ENCODE results near the gene FAM114A1. TPM values are rescaled to one million over a fixed set of nuclear protein-coding genes. Genes with fewer than 3 reads are reported as not detected.

The FAM114A1 gene
- total RNA-seq, 2 donors from 2014 or later = 19.3 to 39.3 TPM

DNA sequence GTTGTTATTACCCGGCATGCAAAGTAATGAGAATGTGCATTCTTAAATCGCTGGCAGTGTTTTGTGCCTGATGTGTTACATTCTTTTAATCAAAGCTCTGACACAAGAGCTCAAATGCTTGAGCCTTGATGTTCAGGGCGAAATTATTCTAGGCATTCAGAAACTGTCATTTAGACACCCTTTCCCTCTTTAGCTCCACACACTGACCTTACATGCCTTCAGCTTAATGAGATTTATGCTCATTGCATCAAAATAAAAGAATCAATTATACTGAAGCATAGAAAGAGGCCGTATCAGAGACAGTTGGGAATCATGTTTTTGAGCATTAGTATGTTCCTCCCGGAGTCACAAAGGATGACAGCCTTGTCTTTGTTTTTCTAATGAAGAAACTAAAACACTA, 56.7 kb downstream of the FAM114A1 start:
- DNase-seq = no peak
- H3K36me3 Mint-ChIP-seq (ENCODE audit: low read depth) = peaks cover 12% of the 10 kb centered on the region
- no peak overlapping the region for H3K27ac ChIP-seq (ENCODE audit: low read depth, low read length)
- H3K4me1 ChIP-seq (ENCODE audit: control insufficient read depth, insufficient read depth, low read length) = no peaks in the 10 kb centered on the region
- H3K4me3 ChIP-seq (ENCODE audit: low read length) = no peak overlapping the region
- H3K4me1 Mint-ChIP-seq = peaks cover 3% of the 10 kb centered on the region
- H3K9me3 Mint-ChIP-seq = no peaks in the 10 kb centered on the region
- TF ChIP-seq, protein P1, sequence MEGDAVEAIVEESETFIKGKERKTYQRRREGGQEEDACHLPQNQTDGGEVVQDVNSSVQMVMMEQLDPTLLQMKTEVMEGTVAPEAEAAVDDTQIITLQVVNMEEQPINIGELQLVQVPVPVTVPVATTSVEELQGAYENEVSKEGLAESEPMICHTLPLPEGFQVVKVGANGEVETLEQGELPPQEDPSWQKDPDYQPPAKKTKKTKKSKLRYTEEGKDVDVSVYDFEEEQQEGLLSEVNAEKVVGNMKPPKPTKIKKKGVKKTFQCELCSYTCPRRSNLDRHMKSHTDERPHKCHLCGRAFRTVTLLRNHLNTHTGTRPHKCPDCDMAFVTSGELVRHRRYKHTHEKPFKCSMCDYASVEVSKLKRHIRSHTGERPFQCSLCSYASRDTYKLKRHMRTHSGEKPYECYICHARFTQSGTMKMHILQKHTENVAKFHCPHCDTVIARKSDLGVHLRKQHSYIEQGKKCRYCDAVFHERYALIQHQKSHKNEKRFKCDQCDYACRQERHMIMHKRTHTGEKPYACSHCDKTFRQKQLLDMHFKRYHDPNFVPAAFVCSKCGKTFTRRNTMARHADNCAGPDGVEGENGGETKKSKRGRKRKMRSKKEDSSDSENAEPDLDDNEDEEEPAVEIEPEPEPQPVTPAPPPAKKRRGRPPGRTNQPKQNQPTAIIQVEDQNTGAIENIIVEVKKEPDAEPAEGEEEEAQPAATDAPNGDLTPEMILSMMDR (conservative IDR thresholded peaks at IDR 0.05) = no peak
- H3K36me3 ChIP-seq (ENCODE audit: control insufficient read depth, insufficient read depth, low read length) = peaks cover 6% of the 10 kb centered on the region
- H3K27ac Mint-ChIP-seq = no peak overlapping the region
- H3K27me3 ChIP-seq (ENCODE audit: control insufficient read depth, insufficient read depth, low read length, poor library complexity, severe bottlenecking) = no peaks in the 10 kb centered on the region
- H3K27me3 Mint-ChIP-seq (ENCODE audit: insufficient read depth) = no peaks in the 10 kb centered on the region
- 78 to 87% methylated on average over 5 of the region's 5 CpGs for WGBS, 2 experiments (ENCODE audit: insufficient coverage in 1 of 2, insufficient read length in 1 of 2)
- H3K9ac ChIP-seq (ENCODE audit: extremely low read depth, low read length, poor library complexity, severe bottlenecking) = no peak overlapping the region
- no peak overlapping the region for H3K4me3 Mint-ChIP-seq
- no peaks in the 10 kb centered on the region for H3K9me3 ChIP-seq (ENCODE audit: control insufficient read depth, low read length)

GRCh38 chr4:38925492-38926413, 58.1 kb downstream of the FAM114A1 start:
- H3K4me3 ChIP-seq (ENCODE audit: low read length) = no peak overlapping the region
- 88 to 100% methylated on average over 1 to 3 of the region's 3 CpGs for WGBS, 2 experiments (ENCODE audit: insufficient coverage in 1 of 2, insufficient read length in 1 of 2)
- H3K9ac ChIP-seq (ENCODE audit: extremely low read depth, low read length, poor library complexity, severe bottlenecking) = no peak overlapping the region
- Mint-ChIP-seq H3K36me3 (ENCODE audit: low read depth) (peaks cover 12% of the 10 kb centered on the region), H3K9me3 (no peaks in the 10 kb centered on the region), H3K4me1 (peaks cover 9% of the 10 kb centered on the region), H3K4me3 (no peak overlapping the region), H3K27ac (no peak overlapping the region), H3K27me3 (ENCODE audit: insufficient read depth) (no peaks in the 10 kb centered on the region)
- DNase-seq = no peak
- no peak overlapping the region for H3K27ac ChIP-seq (ENCODE audit: low read depth, low read length)
- TF ChIP-seq, protein P1 (conservative IDR thresholded peaks at IDR 0.05) = no peak
- H3K4me1 ChIP-seq (ENCODE audit: control insufficient read depth, insufficient read depth, low read length) = no peaks in the 10 kb centered on the region
- no peaks in the 10 kb centered on the region for H3K27me3 ChIP-seq (ENCODE audit: control insufficient read depth, insufficient read depth, low read length, poor library complexity, severe bottlenecking)
- H3K36me3 ChIP-seq (ENCODE audit: control insufficient read depth, insufficient read depth, low read length) = peaks cover 6% of the 10 kb centered on the region
- H3K9me3 ChIP-seq (ENCODE audit: control insufficient read depth, low read length) = no peaks in the 10 kb centered on the region

DNA sequence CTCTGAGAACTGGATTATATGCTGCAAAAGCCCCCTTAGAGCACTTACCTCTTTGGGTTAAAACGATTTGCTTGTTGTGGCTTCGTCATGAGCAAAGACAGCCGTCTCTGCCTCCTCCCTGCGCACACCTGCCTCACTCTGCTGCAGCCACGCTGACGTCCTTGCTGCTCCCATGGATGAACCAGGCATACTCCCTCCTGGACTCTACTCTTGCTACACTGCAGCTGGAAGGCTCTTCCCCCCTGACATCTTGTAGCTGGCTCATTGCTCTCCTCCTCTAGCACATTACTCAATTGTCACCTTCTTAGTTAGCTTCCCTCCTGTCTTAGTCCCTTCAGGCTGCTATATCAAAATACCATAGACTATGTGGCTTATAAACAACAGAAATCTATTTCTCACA, 59.3 kb downstream of the FAM114A1 start:
- TF ChIP-seq, protein P1 (conservative IDR thresholded peaks at IDR 0.05) = no peak
- Histone ChIP-seq H3K27ac (ENCODE audit: low read depth, low read length) (no peak overlapping the region), H3K9ac (ENCODE audit: extremely low read depth, low read length, poor library complexity, severe bottlenecking) (no peak overlapping the region), H3K4me3 (ENCODE audit: low read length) (no peak overlapping the region), H3K27me3 (ENCODE audit: control insufficient read depth, insufficient read depth, low read length, poor library complexity, severe bottlenecking) (no peaks in the 10 kb centered on the region), H3K36me3 (ENCODE audit: control insufficient read depth, insufficient read depth, low read length) (peaks cover 11% of the 10 kb centered on the region), H3K4me1 (ENCODE audit: control insufficient read depth, insufficient read depth, low read length) (no peaks in the 10 kb centered on the region), H3K9me3 (ENCODE audit: control insufficient read depth, low read length) (no peaks in the 10 kb centered on the region)
- no peak for DNase-seq
- 94 to 97% methylated on average over 6 of the region's 6 CpGs for WGBS, 2 experiments (ENCODE audit: insufficient coverage in 1 of 2, insufficient read length in 1 of 2)
- Mint-ChIP-seq H3K27ac (no peak overlapping the region), H3K27me3 (ENCODE audit: insufficient read depth) (no peaks in the 10 kb centered on the region), H3K4me1 (peaks cover 9% of the 10 kb centered on the region), H3K4me3 (no peak overlapping the region), H3K36me3 (ENCODE audit: low read depth) (peaks cover 18% of the 10 kb centered on the region), H3K9me3 (no peaks in the 10 kb centered on the region)

All from endodermal cell (in vitro differentiated cells).